Measurements from ENCODE around the gene DSCAM. TPM values are rescaled to one million over a fixed set of nuclear protein-coding genes. Genes with fewer than 3 reads are reported as not detected.

The DSCAM gene
- polyA plus RNA-seq, 3 donors: not detected

- peaks cover 0 to 5% (median 2%) of the 10 kb centered on the region in 3 donors for H3K27me3 Mint-ChIP-seq (ENCODE audit: low read depth in 3 of 3)
- no peaks in the 10 kb centered on the region for H3K36me3 Mint-ChIP-seq
- Histone ChIP-seq H2AFZ (ENCODE audit: insufficient read depth, low read depth, low read length, poor library complexity, severe bottlenecking) (no peak overlapping the region), H3K27me3 (ENCODE audit: control insufficient read depth in 2 of 2, insufficient read depth in 2 of 2, low read length in 2 of 2) (no peaks in the 10 kb centered on the region), H3K4me3 (replicated peaks in 1 of 3; ENCODE audit: low read depth in 2 of 3, low read length in 3 of 3) (no peak overlapping the region), H4K20me1 (ENCODE audit: insufficient read depth, low read length) (no peaks in the 10 kb centered on the region), H3K9ac (ENCODE audit: insufficient read depth, low read length, poor library complexity, severe bottlenecking) (no peak overlapping the region), H3K9me3 (replicated peaks in 1 of 2; ENCODE audit: control insufficient read depth in 1 of 2, insufficient read depth in 1 of 2, low read length in 2 of 2) (peaks cover 17% of the 10 kb centered on the region in 2 donors), H3K36me3 (replicated peaks in 1 of 2; ENCODE audit: control insufficient read depth in 1 of 2, insufficient read depth in 2 of 2, low read length in 2 of 2) (no peaks in the 10 kb centered on the region), H3K79me2 (ENCODE audit: insufficient read depth, low read length) (no peaks in the 10 kb centered on the region), H3K4me1 (ENCODE audit: control insufficient read depth in 1 of 2, insufficient read depth in 2 of 2, low read length in 2 of 2) (no peaks in the 10 kb centered on the region), H3K4me2 (replicated peaks; ENCODE audit: extremely low read depth, low read length, poor library complexity, severe bottlenecking) (no peak overlapping the region), H3K27ac (ENCODE audit: low read depth in 1 of 2, low read length in 2 of 2) (no peak overlapping the region)
- no peak overlapping the region for H3K27ac Mint-ChIP-seq
- WGBS (ENCODE audit: insufficient coverage): 96% methylated on average over 4 of the region's 6 CpGs
- H3K4me3 Mint-ChIP-seq: no peak overlapping the region
- TF ChIP-seq CTCF (IDR thresholded peaks at IDR 0.05): no peak
- DNase-seq: no peak
- intact Hi-C loops (cut with micrococcal nuclease): no loop called here
- H3K4me1 Mint-ChIP-seq: no peaks in the 10 kb centered on the region
- peaks cover 0 to 26% (median 10%) of the 10 kb centered on the region in 7 donors for H3K9me3 Mint-ChIP-seq
These were observed 207.3 kb downstream of the DSCAM start for GRCh38 chr21:40639616-40640194.

GRCh38 chr21:40638466-40639251 lies 208.3 kb downstream of the DSCAM start:
- H3K4me3 ChIP-seq (replicated peaks in 1 of 3; ENCODE audit: low read depth in 2 of 3, low read length in 3 of 3): no peak overlapping the region
- H3K27ac ChIP-seq (ENCODE audit: low read depth in 1 of 2, low read length in 2 of 2): no peak overlapping the region
- no peak overlapping the region for H3K4me2 ChIP-seq (replicated peaks; ENCODE audit: extremely low read depth, low read length, poor library complexity, severe bottlenecking)
- peaks cover 8 to 10% of the 10 kb centered on the region in 2 donors for H3K9me3 ChIP-seq (replicated peaks in 1 of 2; ENCODE audit: control insufficient read depth in 1 of 2, insufficient read depth in 1 of 2, low read length in 2 of 2)
- Mint-ChIP-seq H3K36me3 (no peaks in the 10 kb centered on the region), H3K9me3 (peaks cover 0 to 19% (median 8%) of the 10 kb centered on the region in 7 donors), H3K4me1 (no peaks in the 10 kb centered on the region), H3K27ac (peak overlapping the region in 1 of 7 donors; percentile 12), H3K27me3 (ENCODE audit: low read depth in 3 of 3) (peaks cover 0 to 6% (median 2%) of the 10 kb centered on the region in 3 donors), H3K4me3 (no peak overlapping the region)
- no peaks in the 10 kb centered on the region for H3K4me1 ChIP-seq (ENCODE audit: control insufficient read depth in 1 of 2, insufficient read depth in 2 of 2, low read length in 2 of 2)
- H3K27me3 ChIP-seq (ENCODE audit: control insufficient read depth in 2 of 2, insufficient read depth in 2 of 2, low read length in 2 of 2): no peaks in the 10 kb centered on the region
- no peak for TF ChIP-seq CTCF (IDR thresholded peaks at IDR 0.05)
- H4K20me1 ChIP-seq (ENCODE audit: insufficient read depth, low read length): no peaks in the 10 kb centered on the region
- intact Hi-C loops (cut with micrococcal nuclease): no loop called here
- H3K9ac ChIP-seq (ENCODE audit: insufficient read depth, low read length, poor library complexity, severe bottlenecking): no peak overlapping the region
- no peaks in the 10 kb centered on the region for H3K79me2 ChIP-seq (ENCODE audit: insufficient read depth, low read length)
- no peaks in the 10 kb centered on the region for H3K36me3 ChIP-seq (replicated peaks in 1 of 2; ENCODE audit: control insufficient read depth in 1 of 2, insufficient read depth in 2 of 2, low read length in 2 of 2)
- 97% methylated on average over 5 of the region's 17 CpGs for WGBS (ENCODE audit: insufficient coverage)
- no peak for DNase-seq
- no peak overlapping the region for H2AFZ ChIP-seq (ENCODE audit: insufficient read depth, low read depth, low read length, poor library complexity, severe bottlenecking)
